Keratinocyte (primary cell): ENCODE measurements around the gene CRTC3. TPM values are rescaled to one million over a fixed set of nuclear protein-coding genes. Genes with fewer than 3 reads are reported as not detected.
A peak's percentile ranks its signal among the peaks of the same experiment; 100 is the strongest.

ENCODE experiments used
- DNase-seq: peaks from one replicate; pipeline ENCODE4 v3.0.0-alpha.2; 2011; ENCODE audit warnings: low read depth, missing footprints, low spot score
- FAIRE-seq: peaks from 2 replicates; lab custom pipeline; 2011; peaks lifted over from hg19 to GRCh38; lab: Jason Lieb, UNC
- H2AFZ ChIP-seq: 2 replicates; pipeline ENCODE4 v1.6.0; 2012; ENCODE audit warnings: low read length, control low read depth, inconsistent platforms; ENCODE audit not compliant: control insufficient read depth
- H3K27ac ChIP-seq: 2 replicates; pipeline ENCODE4 v1.5.1; 2011; ENCODE audit warnings: low read length; ENCODE audit not compliant: control insufficient read depth, insufficient read depth
- H3K27me3 ChIP-seq: 3 replicates; pipeline ENCODE4 v1.6.0; 2011; ENCODE audit warnings: low read length; ENCODE audit not compliant: control insufficient read depth, insufficient read depth; ENCODE audit errors: extremely low read depth
- H3K36me3 ChIP-seq, 2 experiments: 2 replicates in 1 of 2; 3 replicates in 1 of 2; pipeline ENCODE4 v1.5.1; 2011; ENCODE audit warnings: low read length in 2 of 2, mild to moderate bottlenecking in 1 of 2; ENCODE audit not compliant: control insufficient read depth in 2 of 2, insufficient read depth in 2 of 2; ENCODE audit errors: extremely low read depth in 1 of 2
- H3K4me1 ChIP-seq: 3 replicates; pipeline ENCODE4 v1.5.1; 2011; ENCODE audit warnings: low read length; ENCODE audit not compliant: control insufficient read depth, insufficient read depth; ENCODE audit errors: extremely low read depth
- H3K4me2 ChIP-seq: 3 replicates; pipeline ENCODE4 v1.6.0; 2011; ENCODE audit warnings: low read depth, low read length; ENCODE audit not compliant: control insufficient read depth, insufficient read depth; ENCODE audit errors: extremely low read depth
- H3K4me3 ChIP-seq, 3 experiments: fragments of 200-600 bp in 1 of 3; sonication (generic) in 1 of 3; 2 replicates in 2 of 3; 3 replicates in 1 of 3; pipeline ENCODE4 v1.5.1; 2011 to 2016; ENCODE audit warnings: low read length in 3 of 3, mild to moderate bottlenecking in 3 of 3, control low read depth in 2 of 3, inconsistent platforms in 1 of 3, low read depth in 1 of 3, mixed read lengths in 1 of 3, mixed run types in 1 of 3, moderate library complexity in 1 of 3; ENCODE audit not compliant: control insufficient read depth in 2 of 3, insufficient read depth in 2 of 3; ENCODE audit errors: extremely low read depth in 1 of 3
- H3K79me2 ChIP-seq: 2 replicates; pipeline ENCODE4 v1.6.0; 2012; ENCODE audit warnings: low read length; ENCODE audit not compliant: control insufficient read depth, insufficient read depth
- H3K9ac ChIP-seq: 3 replicates; pipeline ENCODE4 v1.6.0; 2011; ENCODE audit warnings: low read length; ENCODE audit not compliant: control insufficient read depth, insufficient read depth; ENCODE audit errors: extremely low read depth
- H3K9me1 ChIP-seq: 3 replicates; pipeline ENCODE4 v1.6.0; 2011; ENCODE audit warnings: low read length; ENCODE audit not compliant: control insufficient read depth, insufficient read depth; ENCODE audit errors: extremely low read depth
- H3K9me3 ChIP-seq: 2 replicates; pipeline ENCODE4 v1.5.1; 2012; ENCODE audit warnings: low read depth, low read length; ENCODE audit not compliant: control insufficient read depth
- H4K20me1 ChIP-seq: 3 replicates; pipeline ENCODE4 v1.6.0; 2011; ENCODE audit warnings: low read length; ENCODE audit not compliant: control insufficient read depth, insufficient read depth; ENCODE audit errors: extremely low read depth
- CTCF ChIP-seq, 3 experiments: IDR thresholded peaks in 1 of 3; conservative IDR thresholded peaks in 1 of 3; optimal IDR thresholded peaks in 1 of 3; 2 replicates in 2 of 3; 3 replicates in 1 of 3; pipeline versions ENCODE3 to v1.5.1; 2011; ENCODE audit warnings: low read length in 3 of 3, mild to moderate bottlenecking in 3 of 3, moderate library complexity in 2 of 3, control low read depth in 1 of 3, inconsistent platforms in 1 of 3; ENCODE audit not compliant: insufficient read depth in 2 of 3; ENCODE audit errors: extremely low read depth in 1 of 3
- EZH2 ChIP-seq: IDR thresholded peaks from one replicate; pipeline ENCODE4 v1.6.1; 2012; ENCODE audit warnings: inconsistent platforms, mild to moderate bottlenecking, low read length, moderate library complexity
- dilution Hi-C: fragments of 300-500 bp; cut with MboI; formaldehyde crosslinking; loops from one replicate; pipeline ENCODE4 v1.7.0; 2020; ENCODE audit warnings: low sequenced_read_pairs; ENCODE audit not compliant: extremely low pct_ligation_motif_present
- polyA plus RNA-seq, 5 experiments: library from polyadenylated mRNA; depleted of rRNA in 3 of 5; stranded (reverse) in 3 of 5; stranded (forward) in 1 of 5; unstranded in 1 of 5; fragments of >200 nt; gene quantifications; 1 replicate in 1 of 5; 2 replicates in 3 of 5; 3 replicates in 1 of 5; pipeline versions ENCODE4 v1.2.1 to v1.2.3, GENCODE V29; 2011 to 2012; ENCODE audit warnings: missing spikeins in 2 of 5, low read depth in 1 of 5, low replicate concordance in 1 of 5

The CRTC3 gene
- polyA plus RNA-seq, 1 donor (not counting 4 experiments of a cell fraction or from before 2014, with no cell fraction given), result 11.9 TPM

GRCh38 chr15:90603893-90604292 is 74.2 kb downstream of the CRTC3 start:
- Histone ChIP-seq H3K9ac (no peak overlapping the region), H4K20me1 (no peaks in the 10 kb centered on the region), H3K4me1 (no peaks in the 10 kb centered on the region), H2AFZ (no peak overlapping the region), H3K4me3 (no peak overlapping the region), H3K9me1 (no peaks in the 10 kb centered on the region), H3K4me2 (no peak overlapping the region), H3K36me3 (peaks cover 3 to 11% of the 10 kb centered on the region in 2 experiments), H3K27me3 (no peaks in the 10 kb centered on the region), H3K27ac (no peak overlapping the region), H3K9me3 (no peaks in the 10 kb centered on the region), H3K79me2 (no peaks in the 10 kb centered on the region)
- no peak for FAIRE-seq
- TF ChIP-seq EZH2 (no peak), CTCF (optimal IDR thresholded peaks at IDR 0.05 in 1 of 3, IDR thresholded peaks at IDR 0.05 in 1 of 3, conservative IDR thresholded peaks at IDR 0.05 in 1 of 3; ENCODE audit: extremely low read depth in 1 of 3, insufficient read depth in 2 of 3, low read length in 3 of 3) (peak; percentile 42 to 74 (median 43))
- dilution Hi-C loops, result no loop called here
- no peak for DNase-seq

- dilution Hi-C loops, result no loop called here
- Histone ChIP-seq H3K79me2 (no peaks in the 10 kb centered on the region), H3K4me1 (no peaks in the 10 kb centered on the region), H3K9ac (no peak overlapping the region), H3K4me2 (no peak overlapping the region), H3K9me1 (no peaks in the 10 kb centered on the region), H3K4me3 (no peak overlapping the region), H3K9me3 (no peaks in the 10 kb centered on the region), H3K36me3 (peaks cover 0 to 10% of the 10 kb centered on the region in 2 experiments), H4K20me1 (no peaks in the 10 kb centered on the region), H3K27ac (no peak overlapping the region), H3K27me3 (no peaks in the 10 kb centered on the region), H2AFZ (no peak overlapping the region)
- FAIRE-seq, result no peak
- TF ChIP-seq EZH2 (no peak), CTCF (optimal IDR thresholded peaks at IDR 0.05 in 1 of 3, IDR thresholded peaks at IDR 0.05 in 1 of 3, conservative IDR thresholded peaks at IDR 0.05 in 1 of 3; ENCODE audit: extremely low read depth in 1 of 3, insufficient read depth in 2 of 3, low read length in 3 of 3) (no peak)
- no peak for DNase-seq
Measured at GRCh38 chr15:90606641-90607040, 76.9 kb downstream of the CRTC3 start.
